Motor neuron (in vitro differentiated cells): ENCODE measurements around the gene CD9. TPM values are rescaled to one million over a fixed set of nuclear protein-coding genes. Genes with fewer than 3 reads are reported as not detected.

Source experiments
- ATAC-seq, 8 experiments: fragments of 200-7000 bp; cut with Tn5 transposase; replicated peaks in 6 of 8; 2 replicates each; pipeline ENCODE4 v1.8.0; 2021; ENCODE audit warnings: mild to moderate bottlenecking in 8 of 8, moderate library complexity in 8 of 8
- H3K27ac ChIP-seq, 2 donors: fragments of 250-450 bp; sonication (Bioruptor Pico); 2 replicates each; pipeline ENCODE4 v1.9.0; 2021; ENCODE audit warnings: antibody characterized with exemption in 2 of 2, mild to moderate bottlenecking in 2 of 2, moderate library complexity in 1 of 2
- H3K4me1 ChIP-seq, 2 donors: fragments of 250-450 bp; sonication (Bioruptor Pico); replicated peaks in 1 of 2; 2 replicates each; pipeline ENCODE4 v1.6.1; 2021; ENCODE audit warnings: antibody characterized with exemption in 2 of 2, mild to moderate bottlenecking in 2 of 2, moderate library complexity in 1 of 2
- H3K4me3 ChIP-seq, 5 donors: fragments of 250-450 bp; sonication (Bioruptor Pico); 2 replicates each; pipeline ENCODE4 v1.9.0; 2021; ENCODE audit warnings: antibody characterized with exemption in 5 of 5, mild to moderate bottlenecking in 5 of 5, moderate library complexity in 4 of 5
- WGBS, 10 experiments: fragments of 450-650 bp; shearing (Covaris generic); methylation state at CpG; one replicate each; pipeline ENCODE4 v1.0.0; 2022; 5-methylcytosine and 5-hydroxymethylcytosine counted together
- in situ Hi-C, 9 experiments: fragments of 400-800 bp; cut with MboI; loops; one replicate each; pipeline ENCODE4 v1.15.0; 2021; ENCODE audit warnings: low sequenced_read_pairs in 9 of 9, low pct_unique_long_range_greater_than_20kb in 2 of 9; ENCODE audit not compliant: unreplicated experiment in 9 of 9
- total RNA-seq, 8 experiments: library from RNA; unstranded; fragments of 300-600 nt; gene quantifications; 2 replicates each; pipeline versions ENCODE4 v1.2.3 to v1.2.4, GENCODE V29; 2022

The CD9 gene
- total RNA-seq, 8 experiments from 2014 or later: 0.73 to 104 (median 2.5) TPM

DNA sequence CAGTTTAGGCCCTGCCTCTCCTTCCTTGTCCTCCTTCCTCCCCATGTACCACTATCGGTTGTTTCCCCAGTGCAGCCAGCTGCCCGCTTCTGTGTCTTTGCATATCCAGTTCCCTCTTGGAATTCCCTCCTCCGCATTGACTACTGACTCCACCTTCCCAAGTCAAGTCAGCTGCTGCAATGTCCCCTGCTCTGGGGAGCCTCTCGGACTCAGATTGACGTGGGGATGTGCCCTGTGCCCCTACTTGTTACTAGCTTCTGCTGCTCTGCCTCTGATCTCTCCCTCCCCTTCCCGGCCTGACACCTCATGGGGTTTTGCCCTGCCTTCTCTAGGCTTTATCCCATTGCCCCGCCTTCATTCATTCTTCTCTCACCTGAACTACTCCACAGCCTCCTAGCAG is 2.1 kb upstream of the CD9 start:
- Histone ChIP-seq H3K4me3 (no peak overlapping the region), H3K4me1 (peaks cover 11 to 50% of the 10 kb centered on the region in 2 donors), H3K27ac (no peak overlapping the region)
- 42 to 97% (median 70%) methylated on average over 2 to 7 of the region's 7 CpGs; no CpG with 5 or more reads in 4 of the 10 experiments for WGBS, 10 experiments
- in situ Hi-C loops: loop anchor here in 3 of 9 experiments (5.0 to 25.0 kb wide), 3 partner anchors 77 to 89 kb away; no protein-coding TSS in a partner anchor
- no peak for ATAC-seq

DNA sequence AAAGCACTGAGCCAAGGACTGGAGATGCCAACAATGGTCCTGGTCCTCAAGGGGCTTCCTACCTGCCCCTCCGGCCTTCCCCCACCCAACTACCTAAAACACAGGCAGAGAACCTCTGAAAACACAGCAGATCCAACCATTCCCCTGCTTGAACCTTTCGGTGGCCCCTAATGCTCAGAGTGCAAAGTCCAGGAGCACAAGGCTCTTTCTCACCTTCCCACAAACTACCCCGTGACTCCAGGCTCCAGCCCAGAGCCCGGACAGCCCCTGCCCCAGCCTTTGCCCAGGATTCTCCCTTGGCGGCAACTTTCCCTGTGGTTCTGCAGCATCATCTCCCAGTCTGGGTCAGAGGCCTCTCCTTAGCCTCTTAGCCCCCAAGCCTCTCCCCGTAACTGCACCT is 1.6 kb upstream of the CD9 start:
- H3K4me3 ChIP-seq: no peak overlapping the region
- in situ Hi-C loops: loop anchor here in 3 of 9 experiments (5.0 to 25.0 kb wide), 3 partner anchors 76 to 89 kb away; no protein-coding TSS in a partner anchor
- H3K4me1 ChIP-seq: peaks cover 11 to 48% of the 10 kb centered on the region in 2 donors
- ATAC-seq: no peak
- H3K27ac ChIP-seq: no peak overlapping the region
- WGBS, 10 experiments: 80 to 100% (median 96%) methylated on average over 1 to 4 of the region's 6 CpGs; no CpG with 5 or more reads in 3 of the 10 experiments

- in situ Hi-C loops: loop anchor here in 3 of 9 experiments (5.0 to 25.0 kb wide), 3 partner anchors 76 to 88 kb away; no protein-coding TSS in a partner anchor
- Histone ChIP-seq H3K4me3 (no peak overlapping the region), H3K27ac (no peak overlapping the region), H3K4me1 (peaks cover 11 to 43% of the 10 kb centered on the region in 2 donors)
- ATAC-seq: no peak
- 35 to 100% (median 80%) methylated on average over 1 to 8 of the region's 10 CpGs for WGBS, 10 experiments
Observed at GRCh38 chr12:6198985-6199530, 1.1 kb upstream of the CD9 start.

GRCh38 chr12:6199531-6200255 is 507 bp upstream of the CD9 start:
- H3K4me1 ChIP-seq: peaks cover 14 to 45% of the 10 kb centered on the region in 2 donors
- H3K4me3 ChIP-seq: peak overlapping the region in 4 of 5 donors; percentile 18 to 33 (median 32)
- in situ Hi-C loops: loop anchor here in 3 of 9 experiments (5.0 to 25.0 kb wide), 3 partner anchors 75 to 88 kb away; no protein-coding TSS in a partner anchor
- 7 to 27% (median 15%) methylated on average over 1 to 16 of the region's 42 CpGs; no CpG with 5 or more reads in 4 of the 10 experiments for WGBS, 10 experiments
- ATAC-seq: peak; percentile 3 to 46 (median 14)
- no peak overlapping the region for H3K27ac ChIP-seq

DNA sequence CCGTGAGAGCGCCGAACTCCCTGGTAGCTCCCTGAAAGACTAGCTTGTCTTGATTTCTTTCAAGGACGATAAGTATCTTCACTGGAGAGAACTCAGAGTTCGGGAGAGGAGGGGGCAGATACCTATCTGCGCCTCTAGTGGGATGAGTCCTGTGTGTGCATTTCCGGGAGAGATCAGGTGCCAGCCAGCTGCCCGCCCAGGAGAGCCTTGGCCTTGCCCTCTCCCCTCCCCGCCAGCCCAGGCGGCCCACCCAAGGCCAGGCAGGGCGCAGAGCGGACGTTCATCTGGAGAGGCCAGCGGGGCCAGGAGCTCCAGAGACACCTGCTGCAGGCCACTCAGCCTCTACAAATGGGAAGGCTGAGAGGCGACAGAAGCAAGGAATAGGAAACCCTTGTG is 1.0 kb downstream of the CD9 start:
- Histone ChIP-seq H3K4me3 (peak overlapping the region in 4 of 5 donors; percentile 18 to 33 (median 32)), H3K27ac (no peak overlapping the region), H3K4me1 (peaks cover 27 to 60% of the 10 kb centered on the region in 2 donors)
- WGBS, 10 experiments: 0 to 9% methylated on average over 2 to 8 of the region's 15 CpGs; no CpG with 5 or more reads in 8 of the 10 experiments
- ATAC-seq: peak in 6 of 8 experiments; percentile 11 to 39 (median 19)
- in situ Hi-C loops: no loop called here

- Histone ChIP-seq H3K27ac (no peak overlapping the region), H3K4me1 (peaks cover 27 to 61% of the 10 kb centered on the region in 2 donors), H3K4me3 (no peak overlapping the region)
- 24 to 100% (median 67%) methylated on average over 1 to 3 of the region's 3 CpGs; no CpG with 5 or more reads in 3 of the 10 experiments for whole genome bisulfite sequencing, 10 experiments
- no peak for ATAC-seq
- in situ Hi-C loops: no loop called here
Observed at GRCh38 chr12:6201826-6202225, 1.6 kb downstream of the CD9 start.

- WGBS, 10 experiments: 71 to 100% (median 100%) methylated on average over 1 to 4 of the region's 6 CpGs; no CpG with 5 or more reads in 4 of the 10 experiments
- Histone ChIP-seq H3K4me1 (peaks cover 27 to 64% of the 10 kb centered on the region in 2 donors), H3K4me3 (no peak overlapping the region), H3K27ac (no peak overlapping the region)
- ATAC-seq: no peak
- in situ Hi-C loops: no loop called here
Observed at GRCh38 chr12:6202304-6202703, 2.1 kb downstream of the CD9 start.

GRCh38 chr12:6202846-6203245 is 2.6 kb downstream of the CD9 start:
- Histone ChIP-seq H3K27ac (no peak overlapping the region), H3K4me3 (no peak overlapping the region), H3K4me1 (peaks cover 27 to 64% of the 10 kb centered on the region in 2 donors)
- no peak for ATAC-seq
- 20 to 100% (median 93%) methylated on average over 1 to 3 of the region's 3 CpGs; no CpG with 5 or more reads in 4 of the 10 experiments for WGBS, 10 experiments
- in situ Hi-C loops: no loop called here

- no peak overlapping the region for H3K27ac ChIP-seq
- no peak overlapping the region for H3K4me3 ChIP-seq
- in situ Hi-C loops: no loop called here
- no peak for ATAC-seq
- peaks cover 27 to 62% of the 10 kb centered on the region in 2 donors for H3K4me1 ChIP-seq
- 62 to 100% (median 100%) methylated on average over 1 to 2 of the region's 3 CpGs; no CpG with 5 or more reads in 5 of the 10 experiments for WGBS, 10 experiments
Observed at GRCh38 chr12:6203601-6204000, 3.4 kb downstream of the CD9 start.

- peak in 4 of 8 experiments; percentile 19 to 44 (median 30) for ATAC-seq
- peaks cover 27 to 53% of the 10 kb centered on the region in 2 donors for H3K4me1 ChIP-seq
- H3K27ac ChIP-seq: no peak overlapping the region
- H3K4me3 ChIP-seq: no peak overlapping the region
- 20 to 67% (median 46%) methylated on average over 1 to 4 of the region's 5 CpGs; no CpG with 5 or more reads in 4 of the 10 experiments for WGBS, 10 experiments
- in situ Hi-C loops: no loop called here
Observed at GRCh38 chr12:6204533-6205143, 4.4 kb downstream of the CD9 start.

DNA sequence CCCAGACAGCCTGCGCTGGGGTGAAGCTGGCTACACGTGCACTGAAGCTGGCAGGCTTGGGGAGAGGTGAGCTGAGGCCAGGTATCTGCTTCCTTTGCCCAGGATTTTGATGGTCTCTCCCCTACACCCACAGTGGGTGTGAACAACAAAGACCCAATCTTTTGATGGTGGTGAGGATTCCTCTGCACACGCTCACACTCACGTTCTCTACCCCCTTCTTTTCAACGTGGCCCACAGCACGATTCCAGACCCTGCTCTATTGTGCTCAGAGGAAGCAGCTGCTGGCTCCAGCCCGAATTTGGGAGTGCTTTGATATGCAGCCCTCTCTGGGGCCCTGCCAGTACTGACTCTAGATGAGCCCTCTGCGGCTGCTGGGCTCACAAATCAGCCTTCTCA is 4.9 kb downstream of the CD9 start:
- H3K27ac ChIP-seq: no peak overlapping the region
- in situ Hi-C loops: no loop called here
- peak in 4 of 8 experiments; percentile 52 to 75 (median 64) for ATAC-seq
- H3K4me1 ChIP-seq: peaks cover 24 to 50% of the 10 kb centered on the region in 2 donors
- WGBS, 10 experiments: 25 to 57% (median 40%) methylated on average over 1 to 3 of the region's 8 CpGs; no CpG with 5 or more reads in 3 of the 10 experiments
- H3K4me3 ChIP-seq: no peak overlapping the region

DNA sequence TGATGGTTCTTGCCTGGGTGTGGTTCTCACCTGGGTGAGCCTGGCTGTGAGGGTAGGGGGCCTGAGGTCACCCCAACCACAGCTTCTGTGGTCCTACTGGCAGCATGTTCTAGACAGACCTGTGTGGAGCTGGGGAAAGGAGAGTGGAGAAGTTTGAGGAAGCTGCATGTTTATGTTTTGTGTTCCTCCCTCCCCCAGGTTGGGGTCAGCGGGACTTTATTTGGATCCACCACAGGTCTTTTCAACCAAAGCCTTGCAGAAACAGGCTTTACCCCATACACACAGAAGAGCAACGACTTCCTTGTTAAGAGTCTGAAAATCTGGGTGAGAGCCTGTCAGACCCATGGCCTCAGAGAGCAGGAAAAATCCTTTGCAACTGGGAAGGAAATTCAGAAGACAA is 5.6 kb downstream of the CD9 start:
- 0 to 100% (median 40%) methylated on average over 1 to 2 of the region's 2 CpGs; no CpG with 5 or more reads in 3 of the 10 experiments for WGBS, 10 experiments
- H3K4me1 ChIP-seq: peaks cover 21 to 46% of the 10 kb centered on the region in 2 donors
- no peak overlapping the region for H3K27ac ChIP-seq
- no peak for ATAC-seq
- H3K4me3 ChIP-seq: no peak overlapping the region
- in situ Hi-C loops: no loop called here

DNA sequence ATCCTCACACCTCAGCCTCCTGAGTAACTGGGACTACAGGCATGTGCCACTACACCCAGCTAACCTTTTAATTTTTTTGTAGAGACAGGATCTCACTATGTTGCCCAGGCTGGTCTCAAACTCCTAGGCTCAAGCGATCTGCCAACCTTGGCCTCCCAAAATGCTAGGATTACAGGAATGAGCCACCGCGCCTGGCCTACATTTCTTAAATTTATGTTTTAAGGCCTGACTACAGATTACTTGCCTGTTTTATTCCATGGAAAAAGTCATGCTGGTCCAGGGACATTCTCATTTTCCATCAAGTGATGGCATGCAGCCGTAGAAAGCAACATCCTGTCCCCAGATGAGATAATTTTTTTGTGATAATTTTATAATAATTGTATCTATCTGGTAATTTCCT is 6.1 kb downstream of the CD9 start:
- peaks cover 17 to 40% of the 10 kb centered on the region in 2 donors for H3K4me1 ChIP-seq
- no peak for ATAC-seq
- no peak overlapping the region for H3K4me3 ChIP-seq
- no peak overlapping the region for H3K27ac ChIP-seq
- WGBS, 10 experiments: 40 to 100% (median 100%) methylated on average over 1 to 4 of the region's 4 CpGs; no CpG with 5 or more reads in 1 of the 10 experiments
- in situ Hi-C loops: no loop called here
